RKO (cell line): Measurements from ENCODE around the gene PRPF40B.
"Not testable (repeated sequence)": the region's sequence is repeated elsewhere in the genome, so short reads cannot be mapped to it uniquely, and the experiment has no call there.

Source experiments
- DNase-seq: peaks from one replicate; pipeline ENCODE4 v3.0.0-alpha.2; 2016; ENCODE audit warnings: low spot score

The PRPF40B gene

DNA sequence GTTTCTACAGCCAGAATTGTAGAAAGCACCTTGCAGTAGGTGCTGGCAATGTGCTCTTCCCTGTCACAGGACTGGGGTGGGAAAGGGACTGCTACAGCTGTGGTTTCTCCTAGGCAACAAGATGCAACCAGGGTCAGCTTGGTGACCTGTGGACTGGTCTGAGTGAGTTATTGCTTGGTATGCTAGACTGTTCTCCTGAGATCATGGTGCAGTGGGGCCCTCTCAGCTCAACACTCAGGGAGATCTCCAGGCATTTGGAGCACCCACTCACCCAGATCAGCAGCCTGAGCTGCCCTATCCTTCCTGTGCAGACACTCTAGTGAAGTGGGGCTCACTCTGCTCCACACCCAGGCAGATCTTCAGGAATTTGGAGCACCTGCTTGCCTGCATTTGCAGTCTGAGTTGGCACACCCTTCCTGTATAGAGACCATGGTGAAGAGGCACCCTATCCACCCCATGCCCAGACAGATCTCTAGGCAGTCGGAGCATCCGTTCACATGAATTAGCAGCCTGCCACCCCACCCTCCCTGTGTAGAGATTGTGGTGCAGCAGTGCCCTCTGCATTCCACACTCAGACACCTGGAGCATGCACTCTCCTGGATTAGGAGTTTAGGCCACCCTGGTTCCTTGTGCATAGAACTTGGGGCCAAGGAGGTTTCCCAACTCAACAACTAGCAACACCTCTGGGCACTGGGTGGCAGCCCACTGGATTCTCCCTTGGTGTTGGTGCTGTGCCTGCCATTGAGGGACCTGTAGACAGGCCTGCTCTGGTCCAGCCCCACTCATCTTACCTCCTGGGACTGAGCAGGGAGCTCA lies 14.1 kb upstream of the PRPF40B start:
- DNase-seq = no peak

DNA sequence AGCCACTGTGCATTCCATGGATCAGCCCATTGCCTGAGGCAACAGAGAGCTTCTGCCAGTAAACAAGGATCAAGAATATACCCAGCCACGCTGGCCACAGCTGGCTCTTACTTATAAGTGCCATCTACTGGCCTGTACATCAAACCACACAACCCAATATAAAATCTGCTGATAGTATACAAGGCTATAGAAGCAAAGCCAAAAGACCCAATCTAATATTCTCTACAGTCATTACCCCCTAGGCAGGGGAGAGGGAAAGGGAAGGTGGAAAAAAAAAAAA lies 13.5 kb upstream of the PRPF40B start:
- peak; percentile 37 for DNase-seq

DNA sequence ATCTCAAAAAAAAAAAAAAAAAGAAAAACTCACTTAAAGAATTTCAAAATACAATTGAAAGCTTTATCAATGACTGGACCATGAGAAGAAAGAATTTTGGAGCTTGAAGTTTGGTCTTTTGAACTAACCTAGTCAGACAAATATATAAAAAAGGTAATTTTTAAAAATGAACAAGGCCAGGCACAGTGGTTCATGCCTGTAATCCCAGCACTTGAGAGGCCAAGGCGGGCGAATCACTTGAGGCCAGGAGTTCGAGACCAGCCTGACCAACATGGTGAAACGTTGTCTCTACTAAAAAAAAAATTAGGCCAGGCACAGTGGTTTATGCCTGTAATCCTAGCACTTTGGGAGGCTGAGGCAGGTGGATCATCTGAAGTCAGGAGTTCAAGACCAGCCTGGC lies 12.6 kb upstream of the PRPF40B start:
- DNase-seq = not testable (repeated sequence)

DNA sequence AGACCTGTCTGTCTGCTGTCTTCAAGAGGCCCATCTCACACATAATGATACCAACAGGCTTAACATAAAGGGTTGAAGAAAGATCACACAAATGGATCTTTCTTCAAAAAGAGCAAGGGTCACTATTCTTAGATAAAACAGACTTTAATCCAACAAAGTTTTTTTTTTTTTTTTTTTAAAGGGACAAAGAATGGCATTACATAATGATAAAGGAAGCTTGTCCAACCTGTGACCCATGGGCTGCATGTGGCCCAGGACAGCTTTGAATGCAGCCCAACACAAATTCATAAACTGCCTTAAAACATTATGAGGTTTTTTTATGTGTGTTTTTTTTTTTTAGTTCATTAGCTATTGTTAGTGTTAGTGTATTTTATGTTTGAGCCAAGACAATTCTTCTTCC lies 11.2 kb upstream of the PRPF40B start:
- DNase-seq = no peak

DNA sequence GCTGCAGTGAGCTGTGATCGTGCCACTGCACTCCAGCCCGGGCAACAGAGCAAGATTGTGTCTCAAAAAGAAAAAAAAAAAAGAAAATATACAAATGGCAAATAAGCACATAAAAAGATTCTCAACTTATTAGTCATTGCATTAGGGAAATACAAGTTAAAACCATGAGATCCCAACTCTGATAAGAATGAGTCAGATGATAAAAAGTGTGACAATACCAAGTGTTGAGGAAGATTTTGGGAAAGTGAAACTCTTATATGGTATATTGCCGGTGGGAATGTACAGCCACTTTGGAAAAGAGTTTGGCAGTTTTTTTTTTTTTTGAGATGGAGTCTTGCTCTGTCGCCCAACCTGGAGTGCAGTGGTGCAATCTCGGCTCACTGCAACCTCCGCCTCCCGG lies 7.6 kb upstream of the PRPF40B start:
- peak; percentile 50 for DNase-seq

DNA sequence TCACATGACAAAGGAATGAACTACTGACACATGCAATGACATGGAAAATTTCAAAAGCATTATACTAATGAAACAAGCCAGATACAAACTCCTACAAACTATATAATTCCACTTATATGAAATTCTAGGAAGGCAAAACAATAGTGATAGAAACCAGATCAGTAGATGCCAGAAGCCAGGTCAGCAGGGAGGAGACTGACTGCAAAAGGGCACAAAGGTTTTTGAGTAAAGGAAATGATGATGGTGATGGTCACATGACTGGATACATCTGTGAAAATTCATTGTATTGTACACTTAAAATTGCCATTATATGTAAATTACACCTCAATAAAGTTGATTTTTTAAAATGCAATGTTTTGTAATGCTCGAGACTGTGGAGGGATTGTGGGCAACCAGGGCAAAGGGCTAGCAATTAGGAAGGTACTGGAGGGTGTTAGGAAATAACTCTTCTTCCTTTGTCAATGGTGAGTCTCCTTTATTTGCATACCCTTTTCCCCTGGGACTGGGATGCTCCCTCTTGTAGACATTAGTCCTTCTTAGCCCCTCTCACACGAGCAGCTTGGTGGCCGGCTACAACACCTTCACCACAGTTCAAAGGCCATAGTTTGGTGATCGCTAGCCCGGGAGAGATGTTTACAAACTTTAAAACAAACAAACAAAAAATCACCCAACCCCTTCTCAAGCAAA lies 6.7 kb upstream of the PRPF40B start:
- no peak for DNase-seq

DNA sequence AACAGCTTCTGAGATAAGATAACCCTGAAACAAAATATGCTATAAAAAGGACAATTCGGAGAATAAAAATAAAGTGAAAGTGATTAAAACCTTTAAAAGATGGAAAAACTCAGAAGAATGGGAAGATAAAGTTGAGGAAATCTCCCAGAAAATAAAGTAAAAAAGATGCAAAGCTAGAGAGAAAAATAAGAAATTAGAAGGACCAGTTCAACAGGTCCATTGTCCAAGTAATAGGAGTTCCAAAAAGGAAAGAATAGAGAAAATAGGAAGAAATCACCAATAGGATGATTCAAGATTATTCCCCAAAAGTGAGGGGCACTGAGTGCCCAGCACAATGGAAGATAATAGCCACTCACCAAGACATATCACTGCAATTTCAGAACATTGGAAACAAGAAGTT lies 4.8 kb upstream of the PRPF40B start:
- DNase-seq = no peak

DNA sequence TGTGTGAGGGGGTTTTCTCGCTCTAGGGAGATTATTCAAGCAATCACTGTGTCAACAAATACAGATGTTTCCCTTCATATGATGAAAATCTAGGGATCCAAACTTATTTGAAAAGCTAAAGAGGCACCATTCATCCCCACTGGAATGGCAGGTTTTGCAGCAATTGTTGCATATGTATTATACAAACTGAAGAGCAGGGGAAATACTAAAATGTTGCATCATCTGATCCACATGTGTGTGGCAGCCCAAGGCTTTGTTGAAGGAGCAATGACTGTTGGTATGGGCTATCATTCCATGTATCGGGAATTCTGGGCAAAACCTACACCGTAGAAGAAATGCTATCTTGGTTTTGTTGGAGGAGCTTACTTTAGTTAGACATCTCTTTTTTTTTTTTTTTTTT lies 4.1 kb upstream of the PRPF40B start:
- no peak for DNase-seq

DNA sequence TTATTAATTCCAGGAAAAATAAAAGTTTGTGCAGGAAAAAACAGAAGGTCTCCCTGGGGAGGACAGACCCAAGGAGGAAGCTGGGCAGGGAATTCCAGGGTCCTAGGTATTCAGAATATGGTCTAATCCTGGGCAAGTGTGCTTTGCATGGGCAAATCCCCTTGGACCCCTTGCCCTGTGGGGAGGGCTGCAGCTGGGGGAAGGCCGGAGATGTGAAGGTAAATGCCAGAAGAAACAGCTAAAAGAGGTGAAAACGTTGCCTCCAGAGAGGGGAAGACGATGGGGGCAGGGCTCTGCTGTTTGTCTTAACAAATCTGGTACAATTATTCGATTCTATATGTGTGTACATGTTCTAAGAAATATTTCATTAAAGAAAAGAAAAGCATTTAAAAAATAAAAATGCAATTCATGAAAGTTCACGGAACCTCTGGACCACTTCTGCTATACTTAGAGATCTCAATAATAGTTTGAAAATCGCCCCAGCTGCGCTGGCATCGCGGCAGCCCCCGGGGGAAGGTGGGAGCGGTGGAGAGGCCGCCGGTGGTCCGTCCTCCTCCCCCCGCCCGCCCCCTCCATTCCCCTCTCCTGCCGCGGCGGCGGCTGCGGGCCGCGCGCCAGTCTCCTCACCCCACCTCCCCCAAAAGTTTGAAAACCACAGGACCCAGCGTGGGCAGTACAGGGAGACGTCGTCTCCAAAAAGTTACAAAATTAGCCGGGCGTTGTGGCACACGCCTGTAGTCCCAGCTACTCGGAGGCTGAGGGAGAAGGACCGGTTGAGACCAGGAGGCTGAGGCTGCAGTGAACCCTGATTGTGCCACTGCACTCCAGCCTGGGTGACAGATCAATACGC lies 1.5 kb upstream of the PRPF40B start:
- DNase-seq = no peak

DNA sequence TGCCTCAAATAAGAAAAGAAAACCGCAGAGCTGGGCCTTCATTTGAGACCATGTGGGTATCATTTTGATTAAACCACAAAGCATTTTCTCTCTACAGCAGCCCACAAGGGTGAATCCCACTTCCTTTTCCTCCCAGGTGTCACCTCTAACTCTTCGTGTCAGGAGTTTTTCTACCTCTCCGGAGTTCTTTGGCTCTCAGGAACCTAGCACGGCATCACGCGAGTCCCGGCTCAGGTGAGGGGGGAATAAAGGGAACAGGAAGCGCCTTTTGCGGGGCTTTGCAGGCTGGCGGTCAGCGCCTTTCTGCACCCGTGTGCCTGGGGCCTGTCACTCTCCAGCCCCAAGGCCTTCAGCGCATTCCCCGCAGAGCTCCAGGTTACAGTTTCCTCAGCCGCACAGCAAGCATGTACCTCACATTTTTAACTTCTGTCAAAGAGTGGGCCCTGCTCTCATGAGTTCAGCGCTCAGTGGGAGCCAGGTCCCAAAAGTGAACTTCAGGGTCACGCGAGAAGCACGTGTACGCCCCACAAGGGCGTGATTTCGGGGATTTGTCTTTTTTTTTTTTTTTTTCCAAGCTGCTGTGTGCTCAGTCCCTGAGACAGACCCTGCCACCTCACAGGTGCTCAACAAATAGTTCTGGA lies 740 bp upstream of the PRPF40B start:
- peak; percentile 37 for DNase-seq

DNA sequence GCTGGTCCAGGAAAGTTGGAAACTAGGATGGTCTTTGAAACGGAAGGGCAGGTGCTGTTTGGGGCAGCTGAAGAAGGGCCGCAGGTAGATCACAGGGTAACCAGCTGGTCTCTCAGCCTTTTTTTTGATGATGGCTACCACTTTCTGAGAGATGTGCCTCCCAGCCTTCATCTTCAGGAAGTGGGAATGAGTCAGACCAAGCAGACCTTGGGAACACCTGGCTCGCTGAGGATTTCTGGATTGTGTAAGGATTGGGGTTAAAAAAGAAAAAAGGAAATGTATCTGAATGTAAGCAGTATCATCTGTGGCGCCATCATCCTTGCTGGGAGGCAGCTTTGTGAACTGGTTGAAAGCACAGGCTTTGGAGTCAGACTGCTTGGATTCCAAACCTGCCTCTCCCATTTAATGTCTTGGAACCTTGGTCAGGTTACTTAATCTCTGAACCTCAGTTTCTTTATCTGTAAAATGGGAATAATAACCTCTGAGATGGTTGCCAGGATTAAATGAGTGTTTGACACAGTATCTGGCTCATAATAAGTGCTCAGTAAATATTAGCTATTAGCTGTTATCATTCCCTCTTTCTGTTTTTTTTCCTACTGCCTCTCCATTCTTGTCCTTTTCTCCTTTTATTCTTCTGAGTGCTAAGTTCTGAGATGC lies 1.7 kb downstream of the PRPF40B start:
- peak; percentile 43 for DNase-seq

DNA sequence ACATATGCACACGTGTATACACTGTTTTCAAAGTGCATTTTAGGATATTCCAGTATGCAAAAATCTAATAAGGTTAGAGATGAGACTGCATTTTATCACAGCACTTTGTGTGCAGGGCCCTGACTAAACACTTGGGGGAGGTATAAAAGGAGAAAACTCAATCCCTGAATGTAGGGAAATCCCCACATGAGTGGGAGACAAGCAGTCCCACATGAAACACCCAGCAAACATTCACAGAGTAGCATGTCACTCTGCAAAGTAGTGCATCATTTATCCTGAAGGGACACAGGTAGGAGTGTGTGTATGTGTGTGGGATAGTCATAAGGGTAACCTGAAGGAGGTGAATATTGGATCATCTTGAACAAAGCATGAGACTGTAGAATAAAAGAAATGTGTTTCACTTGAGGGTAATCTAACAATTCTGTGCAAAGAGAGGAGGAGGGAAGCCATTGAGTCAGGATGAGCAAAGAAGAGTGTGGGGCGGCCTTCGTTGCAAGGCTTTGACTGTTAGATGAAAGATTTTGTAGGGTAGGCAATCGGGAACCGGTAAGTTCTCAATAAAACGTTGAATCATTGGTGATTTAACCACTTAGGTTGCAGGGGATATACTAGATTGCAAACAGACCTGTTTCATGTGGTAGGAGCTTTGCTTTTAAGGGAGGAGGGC lies 2.9 kb downstream of the PRPF40B start:
- no peak for DNase-seq

DNA sequence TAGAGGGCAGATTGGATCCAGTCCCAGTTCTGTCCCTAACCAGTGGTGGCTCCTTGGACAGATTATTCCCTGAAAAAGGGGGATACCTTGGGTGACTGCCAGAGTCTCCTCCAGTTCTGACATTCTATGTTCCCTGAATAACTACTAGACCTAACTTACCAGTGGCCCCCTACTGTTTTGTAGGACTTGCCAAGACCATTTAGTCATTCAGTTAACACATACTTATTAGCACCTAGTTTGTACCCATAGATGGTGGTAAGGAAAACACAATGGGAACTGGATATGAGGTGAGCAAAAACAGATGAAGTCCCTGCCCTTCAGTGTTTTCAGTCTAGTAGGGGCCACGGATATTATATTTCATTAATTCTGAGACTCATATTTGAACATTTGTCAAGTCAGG lies 3.5 kb downstream of the PRPF40B start:
- no peak for DNase-seq

DNA sequence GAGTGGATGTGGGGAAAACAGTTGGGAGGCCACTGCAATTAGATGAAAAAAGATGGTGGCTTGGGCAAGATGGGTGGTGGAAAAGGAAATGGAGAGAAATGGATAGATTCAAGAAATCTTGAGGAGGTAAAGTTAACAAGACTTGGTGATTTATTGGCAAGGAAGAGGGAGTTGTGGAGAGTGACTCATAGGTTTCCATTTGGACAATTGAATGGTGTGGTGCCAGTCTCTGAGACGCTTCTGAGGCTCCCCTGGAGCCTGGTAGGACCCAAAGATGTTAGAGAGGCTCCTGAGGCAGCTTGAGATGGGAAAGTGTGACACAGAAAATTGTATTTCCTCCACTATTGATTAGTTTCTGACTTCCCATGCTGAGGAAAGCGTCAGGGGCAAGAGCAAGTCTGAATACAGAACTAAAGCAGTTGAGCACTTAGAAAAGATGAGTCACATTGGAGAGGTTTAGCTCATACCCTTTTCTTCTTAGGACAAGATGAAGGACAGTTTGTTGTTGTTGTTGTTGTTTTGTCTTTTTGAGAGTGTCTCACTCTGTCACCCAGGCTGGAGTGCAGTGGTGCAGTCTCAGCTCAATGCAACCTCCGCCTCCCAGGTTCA lies 4.5 kb downstream of the PRPF40B start:
- peak; percentile 37 for DNase-seq

DNA sequence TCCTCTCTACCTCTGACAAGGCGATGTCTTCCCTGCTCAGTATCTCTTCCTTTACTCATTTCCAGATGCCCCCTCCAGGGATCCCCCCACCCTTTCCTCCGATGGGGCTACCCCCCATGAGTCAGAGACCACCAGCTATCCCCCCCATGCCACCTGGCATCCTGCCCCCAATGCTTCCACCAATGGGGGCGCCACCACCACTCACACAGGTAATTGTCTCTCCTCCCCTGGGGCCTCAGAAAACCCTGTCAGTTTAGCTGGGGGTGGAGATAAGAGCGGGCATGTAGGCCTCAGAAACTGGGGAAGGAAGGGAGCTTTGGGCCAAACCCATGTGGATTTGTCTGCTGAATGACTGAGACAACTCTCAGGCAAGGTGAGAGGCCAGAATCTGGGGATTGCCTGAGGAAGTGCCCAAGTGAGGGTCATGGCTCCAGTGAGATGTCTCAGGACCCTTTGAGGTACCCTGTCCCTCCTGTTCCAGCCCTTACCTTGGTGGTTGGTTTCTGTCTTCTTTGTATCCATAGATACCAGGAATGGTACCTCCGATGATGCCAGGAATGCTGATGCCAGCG lies 8.1 kb downstream of the PRPF40B start:
- DNase-seq = no peak

DNA sequence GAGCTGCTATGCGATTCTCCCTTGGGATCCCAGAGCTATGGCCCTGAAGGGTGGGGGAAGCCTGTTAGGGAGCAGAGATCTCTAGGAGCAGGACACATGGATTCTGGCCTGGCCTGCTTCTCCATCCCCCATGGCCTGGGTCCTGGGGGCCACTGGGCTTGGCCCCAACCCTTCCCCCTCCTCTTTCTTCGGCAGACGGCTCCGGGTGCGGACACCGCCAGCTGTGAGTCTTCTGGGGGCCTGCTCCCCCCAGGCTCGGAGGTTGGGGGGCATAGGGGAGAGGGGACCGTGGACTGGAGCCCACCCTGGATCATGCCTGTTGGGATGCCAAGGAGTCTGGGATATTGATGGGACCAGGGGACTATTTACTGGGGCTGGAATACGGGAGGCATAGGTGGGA lies 9.0 kb downstream of the PRPF40B start:
- no peak for DNase-seq

DNA sequence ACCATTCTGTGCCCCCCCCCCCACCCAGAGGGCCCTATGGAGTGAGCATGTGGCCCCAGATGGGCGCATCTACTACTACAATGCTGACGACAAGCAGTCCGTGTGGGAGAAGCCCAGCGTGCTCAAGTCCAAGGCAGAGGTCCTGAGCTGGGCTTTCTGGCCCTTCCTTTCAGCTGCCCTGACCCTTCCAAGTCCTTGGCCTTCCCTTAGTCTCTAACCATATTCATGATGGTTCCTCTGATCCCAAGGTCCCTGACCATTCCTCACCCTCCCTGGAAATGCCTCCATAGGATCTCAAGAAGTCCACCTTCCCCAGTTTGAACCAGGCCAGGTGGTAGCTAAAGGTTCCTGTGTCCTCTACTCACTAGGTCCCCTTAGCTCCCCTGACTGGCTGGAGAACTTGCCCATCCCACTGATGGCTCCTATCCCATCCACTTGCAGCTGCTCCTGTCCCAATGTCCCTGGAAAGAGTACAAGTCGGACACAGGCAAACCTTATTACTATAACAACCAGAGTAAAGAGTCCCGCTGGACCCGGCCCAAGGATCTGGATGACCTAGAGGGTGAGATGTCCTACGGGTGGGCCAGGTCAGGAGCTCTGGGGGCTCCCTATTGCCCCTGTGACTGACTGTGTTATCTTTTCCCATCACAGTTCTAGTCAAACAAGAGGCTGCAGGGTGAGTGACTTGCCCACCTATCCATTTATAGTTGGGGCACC lies 9.8 kb downstream of the PRPF40B start:
- no peak for DNase-seq

DNA sequence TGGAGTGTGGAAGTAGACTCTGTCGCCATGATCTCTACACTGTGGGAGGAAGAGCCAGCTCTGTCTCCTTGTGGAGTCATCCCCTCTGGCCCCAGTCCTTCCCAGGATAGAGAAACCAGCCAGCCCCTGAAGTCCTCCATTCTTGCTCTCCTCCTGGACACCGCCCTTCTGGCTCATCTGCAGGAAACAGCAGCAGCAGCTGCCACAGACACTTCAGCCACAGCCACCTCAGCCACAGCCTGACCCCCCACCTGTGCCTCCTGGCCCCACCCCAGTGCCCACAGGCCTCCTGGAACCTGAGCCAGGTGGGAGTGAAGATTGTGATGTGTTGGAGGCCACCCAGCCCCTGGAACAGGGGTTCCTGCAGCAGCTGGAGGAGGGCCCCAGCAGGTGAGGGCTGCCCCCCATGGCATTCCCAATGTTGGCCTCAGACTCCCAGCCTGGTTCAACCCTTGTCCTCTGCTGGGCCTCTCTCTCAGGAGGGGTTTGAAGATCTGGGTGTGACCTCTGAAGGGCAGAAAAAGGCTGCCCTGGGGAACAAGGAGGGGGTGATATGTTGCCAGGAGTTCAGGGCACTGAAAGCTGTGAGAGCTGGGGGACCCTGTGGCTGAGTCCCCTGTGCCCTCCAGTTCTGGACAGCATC lies 10.5 kb downstream of the PRPF40B start:
- no peak for DNase-seq

DNA sequence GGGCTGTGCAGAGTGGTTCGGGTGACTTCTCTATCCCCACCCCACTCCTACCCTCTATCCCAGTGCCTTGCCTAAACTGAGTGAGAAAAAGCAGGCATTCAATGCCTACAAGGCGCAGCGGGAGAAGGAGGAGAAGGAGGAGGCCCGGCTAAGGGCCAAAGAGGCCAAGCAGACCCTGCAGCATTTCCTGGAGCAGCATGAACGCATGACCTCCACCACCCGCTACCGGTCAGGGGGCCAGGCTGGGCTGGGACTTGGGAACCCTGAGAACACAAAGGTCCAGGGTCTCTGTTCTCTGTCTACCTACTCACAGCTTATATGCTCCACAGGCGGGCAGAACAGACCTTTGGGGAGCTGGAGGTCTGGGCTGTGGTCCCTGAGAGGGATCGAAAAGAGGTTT lies 11.7 kb downstream of the PRPF40B start:
- DNase-seq = no peak

DNA sequence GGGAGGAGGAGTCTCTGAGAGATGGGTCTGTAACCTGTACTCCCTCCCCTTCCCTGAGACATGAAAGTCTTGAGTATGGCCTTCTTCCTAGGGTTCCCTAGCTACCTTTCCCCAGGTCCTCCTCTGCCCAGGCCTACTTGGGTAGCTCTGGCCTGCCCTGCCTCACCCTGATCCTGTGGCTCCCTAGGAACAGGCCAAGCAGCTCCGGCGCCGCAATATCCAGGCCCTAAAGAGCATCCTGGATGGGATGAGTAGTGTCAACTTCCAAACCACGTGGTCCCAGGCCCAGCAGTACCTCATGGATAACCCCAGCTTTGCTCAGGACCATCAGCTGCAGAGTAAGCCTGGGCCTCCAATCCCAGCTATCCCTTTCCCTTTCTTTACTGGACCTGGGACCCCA lies 12.3 kb downstream of the PRPF40B start:
- no peak for DNase-seq
